Renal cortex interstitium (tissue), 15 donors: ENCODE measurements around the gene UNC119B. TPM values are rescaled to one million over a fixed set of nuclear protein-coding genes. Genes with fewer than 3 reads are reported as not detected.
A peak's percentile ranks its signal among the peaks of the same experiment; 100 is the strongest.
"Not testable (repeated sequence)": the region's sequence is repeated elsewhere in the genome, so short reads cannot be mapped to it uniquely, and the experiment has no call there.

Experiments used
- DNase-seq, 11 donors: peaks; one replicate each; pipeline ENCODE4 v3.0.0-alpha.2; 2013; ENCODE audit warnings: low read depth in 9 of 11, low spot score in 4 of 11; ENCODE audit errors: extremely low read depth in 1 of 11
- long read RNA-seq, 16 experiments: transcript quantifications; one replicate each; lab custom pipeline, GENCODE V29; 2026
- polyA plus RNA-seq, 3 donors: library from polyadenylated mRNA; unstranded; fragments of 120-200 nt; gene quantifications; one replicate each; pipeline ENCODE4 v1.2.1, GENCODE V29; 2013; ENCODE audit not compliant: insufficient read length in 3 of 3

Gene UNC119B
- 10 to 100 TPM; 65.3 to 81.1 (median 77.9) TPM for polyA plus RNA-seq
- long read RNA-seq, donor 1, full-length matches to known transcripts, result 9 of 21 reads
- long read RNA-seq, donor 1, partial matches to known transcripts, result 12 of 21 reads
- long read RNA-seq, donor 1, other reads (novel, unspliced or antisense), result 0 of 21 reads
- long read RNA-seq, donor 2, full-length matches to known transcripts, result 13 of 25 reads
- long read RNA-seq, donor 2, partial matches to known transcripts, result 12 of 25 reads
- long read RNA-seq, donor 2, other reads (novel, unspliced or antisense), result 0 of 25 reads
- long read RNA-seq, donor 3, full-length matches to known transcripts, result 12 of 27 reads
- long read RNA-seq, donor 3, partial matches to known transcripts, result 15 of 27 reads
- long read RNA-seq, donor 3, other reads (novel, unspliced or antisense), result 0 of 27 reads
- long read RNA-seq, donor 4, full-length matches to known transcripts, result 9 of 19 reads
- long read RNA-seq, donor 4, partial matches to known transcripts, result 10 of 19 reads
- long read RNA-seq, donor 4, other reads (novel, unspliced or antisense), result 0 of 19 reads
- long read RNA-seq, donor 5, result 0 reads
- long read RNA-seq, donor 6, full-length matches to known transcripts, result 17 of 35 reads
- long read RNA-seq, donor 6, partial matches to known transcripts, result 18 of 35 reads
- long read RNA-seq, donor 6, other reads (novel, unspliced or antisense), result 0 of 35 reads
- long read RNA-seq, donor 7, full-length matches to known transcripts, result 11 of 58 reads
- long read RNA-seq, donor 7, partial matches to known transcripts, result 47 of 58 reads
- long read RNA-seq, donor 7, other reads (novel, unspliced or antisense), result 0 of 58 reads
- long read RNA-seq, donor 8, full-length matches to known transcripts, result 22 of 46 reads
- long read RNA-seq, donor 8, partial matches to known transcripts, result 24 of 46 reads
- long read RNA-seq, donor 8, other reads (novel, unspliced or antisense), result 0 of 46 reads
- long read RNA-seq, donor 9, full-length matches to known transcripts, result 11 of 25 reads
- long read RNA-seq, donor 9, partial matches to known transcripts, result 14 of 25 reads
- long read RNA-seq, donor 9, other reads (novel, unspliced or antisense), result 0 of 25 reads
- long read RNA-seq, donor 10, full-length matches to known transcripts, result 14 of 28 reads
- long read RNA-seq, donor 10, partial matches to known transcripts, result 14 of 28 reads
- long read RNA-seq, donor 10, other reads (novel, unspliced or antisense), result 0 of 28 reads
- long read RNA-seq, donor 11, full-length matches to known transcripts, result 10 of 28 reads
- long read RNA-seq, donor 11, partial matches to known transcripts, result 18 of 28 reads
- long read RNA-seq, donor 11, other reads (novel, unspliced or antisense), result 0 of 28 reads
- long read RNA-seq, donor 12, full-length matches to known transcripts, result 4 of 13 reads
- long read RNA-seq, donor 12, partial matches to known transcripts, result 9 of 13 reads
- long read RNA-seq, donor 12, other reads (novel, unspliced or antisense), result 0 of 13 reads
- long read RNA-seq, donor 13, result 0 reads
- long read RNA-seq, donor 14, full-length matches to known transcripts, result 6 of 11 reads
- long read RNA-seq, donor 14, partial matches to known transcripts, result 5 of 11 reads
- long read RNA-seq, donor 14, other reads (novel, unspliced or antisense), result 0 of 11 reads
- long read RNA-seq, donor 15, full-length matches to known transcripts, result 7 of 15 reads
- long read RNA-seq, donor 15, partial matches to known transcripts, result 8 of 15 reads
- long read RNA-seq, donor 15, other reads (novel, unspliced or antisense), result 0 of 15 reads
- long read RNA-seq, donor 16, full-length matches to known transcripts, result 24 of 72 reads
- long read RNA-seq, donor 16, partial matches to known transcripts, result 48 of 72 reads
- long read RNA-seq, donor 16, other reads (novel, unspliced or antisense), result 0 of 72 reads

- DNase-seq, result peak in 3 of 11 donors; percentile 50 to 69 (median 51)
Observed at GRCh38 chr12:120710031-120710804, at the start of gene UNC119B. Gene UNC119B, plus strand, starts transcription at chr12:120710458. Its CDS starts 17 bp downstream, at chr12:120710475.

- no peak for DNase-seq
Observed at GRCh38 chr12:120661432-120661831, 48.8 kb upstream of the UNC119B start.

- no peak for DNase-seq
Observed at GRCh38 chr12:120662879-120663278, 47.4 kb upstream of the UNC119B start.

GRCh38 chr12:120663741-120664140, 46.5 kb upstream of the UNC119B start:
- DNase-seq, result no peak

GRCh38 chr12:120666571-120667390, 43.5 kb upstream of the UNC119B start:
- no peak for DNase-seq

GRCh38 chr12:120668091-120668867, 42.0 kb upstream of the UNC119B start:
- DNase-seq, result no peak

- peak in 1 of 11 donors; percentile 13 for DNase-seq
Observed at GRCh38 chr12:120668868-120669840, 41.1 kb upstream of the UNC119B start.

GRCh38 chr12:120670237-120670636, 40.0 kb upstream of the UNC119B start:
- DNase-seq, result not testable (repeated sequence)

GRCh38 chr12:120670667-120671066, 39.6 kb upstream of the UNC119B start:
- no peak for DNase-seq

- no peak for DNase-seq
Observed at GRCh38 chr12:120674097-120674636, 36.1 kb upstream of the UNC119B start.

GRCh38 chr12:120677765-120678473, 32.3 kb upstream of the UNC119B start:
- no peak for DNase-seq

- no peak for DNase-seq
Observed at GRCh38 chr12:120678572-120678971, 31.7 kb upstream of the UNC119B start.

- no peak for DNase-seq
Observed at GRCh38 chr12:120680165-120680738, 30.0 kb upstream of the UNC119B start.
